Globus pallidus (tissue), 1 donor: ENCODE measurements around the gene SLC16A14.
"Not testable (repeated sequence)": the region's sequence is repeated elsewhere in the genome, so short reads cannot be mapped to it uniquely, and the experiment has no call there.

Source experiments
- DNase-seq: peaks from one replicate; pipeline ENCODE4 v3.0.0-alpha.2; 2015; ENCODE audit warnings: low spot score

The SLC16A14 gene

GRCh38 chr2:230068651-230069055, at the start of gene SLC16A14:
Gene SLC16A14 (minus strand): TSS chr2:230068924. CDS start chr2:230059352, 9,572 bp downstream.
- peak; percentile 29 for DNase-seq

GRCh38 chr2:230106771-230107170, 38.0 kb upstream of the SLC16A14 start:
- no peak for DNase-seq

- DNase-seq, result not testable (repeated sequence)
Measured at GRCh38 chr2:230101967-230102366, 33.2 kb upstream of the SLC16A14 start.

- DNase-seq, result no peak
Measured at GRCh38 chr2:230097841-230098240, 29.1 kb upstream of the SLC16A14 start.

- DNase-seq, result no peak
Measured at GRCh38 chr2:230097424-230097823, 28.7 kb upstream of the SLC16A14 start.

- DNase-seq, result no peak
Measured at GRCh38 chr2:230090967-230091366, 22.2 kb upstream of the SLC16A14 start.

- DNase-seq, result no peak
Measured at GRCh38 chr2:230085201-230085600, 16.5 kb upstream of the SLC16A14 start.

- DNase-seq, result no peak
Measured at GRCh38 chr2:230077851-230078547, 9.3 kb upstream of the SLC16A14 start.

GRCh38 chr2:230076819-230077218, 8.1 kb upstream of the SLC16A14 start:
- no peak for DNase-seq

GRCh38 chr2:230075988-230076631, 7.4 kb upstream of the SLC16A14 start:
- no peak for DNase-seq

- DNase-seq, result no peak
Measured at GRCh38 chr2:230071421-230071820, 2.7 kb upstream of the SLC16A14 start.

- DNase-seq, result no peak
Measured at GRCh38 chr2:230069402-230069801, 678 bp upstream of the SLC16A14 start.

- DNase-seq, result peak; percentile 46
Measured at GRCh38 chr2:230068016-230068650, 591 bp downstream of the SLC16A14 start.

GRCh38 chr2:230060672-230061293, 7.9 kb downstream of the SLC16A14 start:
- DNase-seq, result no peak

- no peak for DNase-seq
Measured at GRCh38 chr2:230053753-230054478, 14.8 kb downstream of the SLC16A14 start.

GRCh38 chr2:230052299-230052698, 16.4 kb downstream of the SLC16A14 start:
- DNase-seq, result no peak

GRCh38 chr2:230050136-230050535, 18.6 kb downstream of the SLC16A14 start:
- no peak for DNase-seq

GRCh38 chr2:230048010-230048671, 20.6 kb downstream of the SLC16A14 start:
- DNase-seq, result no peak

- no peak for DNase-seq
Measured at GRCh38 chr2:230046491-230046890, 22.2 kb downstream of the SLC16A14 start.

GRCh38 chr2:230043461-230043860, 25.3 kb downstream of the SLC16A14 start:
- DNase-seq, result no peak

GRCh38 chr2:230043025-230043424, 25.7 kb downstream of the SLC16A14 start:
- DNase-seq, result no peak
